IMR-90 (cell line): ENCODE results near the gene ENO3.

Experiments used
- POLR2A ChIP-seq: IDR thresholded peaks from 2 replicates; pipeline ENCODE4 v1.6.1; 2012; ENCODE audit warnings: mild to moderate bottlenecking, low read depth, low read length
- RAD21 ChIP-seq: IDR thresholded peaks from 2 replicates; pipeline ENCODE4 v1.6.1; 2012; ENCODE audit warnings: low read length, improper control_type of control experiment
- RCOR1 ChIP-seq: IDR thresholded peaks from 2 replicates; pipeline ENCODE4 v1.6.1; 2012; ENCODE audit warnings: mild to moderate bottlenecking, low read length, improper control_type of control experiment; ENCODE audit not compliant: insufficient replicate concordance
- RFX5 ChIP-seq: IDR thresholded peaks from 2 replicates; pipeline ENCODE4 v1.8.0; 2012; ENCODE audit warnings: low read depth, mild to moderate bottlenecking, low read length, moderate library complexity
- TF ChIP-seq, protein P1 (sequence below): conservative IDR thresholded peaks from 2 replicates; pipeline ENCODE4 v1.5.1; 2012; ENCODE audit warnings: mild to moderate bottlenecking, low read depth, low read length, improper control_type of control experiment
- TF ChIP-seq, protein P2 (sequence below): fragments of 150-350 bp; IDR thresholded peaks from 2 replicates; pipeline ENCODE4 v1.6.1; 2017; ENCODE audit warnings: mild to moderate bottlenecking, antibody characterized with exemption, low read length, low read depth
- TF ChIP-seq, protein P3 (sequence below): fragments of 150-350 bp; IDR thresholded peaks from 2 replicates; pipeline ENCODE4 v1.6.1; 2016; ENCODE audit warnings: low read depth, mild to moderate bottlenecking, low read length, moderate library complexity, borderline replicate concordance

DNA sequence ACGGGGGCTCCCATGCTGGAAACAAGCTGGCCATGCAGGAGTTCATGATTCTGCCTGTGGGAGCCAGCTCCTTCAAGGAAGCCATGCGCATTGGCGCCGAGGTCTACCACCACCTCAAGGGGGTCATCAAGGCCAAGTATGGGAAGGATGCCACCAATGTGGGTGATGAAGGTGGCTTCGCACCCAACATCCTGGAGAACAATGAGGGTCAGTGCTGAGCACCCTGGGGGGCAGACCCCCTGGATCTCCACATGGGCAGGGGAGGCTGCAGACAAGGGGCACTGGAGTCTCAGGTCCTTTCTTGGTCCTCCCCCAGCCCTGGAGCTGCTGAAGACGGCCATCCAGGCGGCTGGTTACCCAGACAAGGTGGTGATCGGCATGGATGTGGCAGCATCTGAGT, 4.2 kb downstream of the ENO3 start:
- TF ChIP-seq, protein P1, sequence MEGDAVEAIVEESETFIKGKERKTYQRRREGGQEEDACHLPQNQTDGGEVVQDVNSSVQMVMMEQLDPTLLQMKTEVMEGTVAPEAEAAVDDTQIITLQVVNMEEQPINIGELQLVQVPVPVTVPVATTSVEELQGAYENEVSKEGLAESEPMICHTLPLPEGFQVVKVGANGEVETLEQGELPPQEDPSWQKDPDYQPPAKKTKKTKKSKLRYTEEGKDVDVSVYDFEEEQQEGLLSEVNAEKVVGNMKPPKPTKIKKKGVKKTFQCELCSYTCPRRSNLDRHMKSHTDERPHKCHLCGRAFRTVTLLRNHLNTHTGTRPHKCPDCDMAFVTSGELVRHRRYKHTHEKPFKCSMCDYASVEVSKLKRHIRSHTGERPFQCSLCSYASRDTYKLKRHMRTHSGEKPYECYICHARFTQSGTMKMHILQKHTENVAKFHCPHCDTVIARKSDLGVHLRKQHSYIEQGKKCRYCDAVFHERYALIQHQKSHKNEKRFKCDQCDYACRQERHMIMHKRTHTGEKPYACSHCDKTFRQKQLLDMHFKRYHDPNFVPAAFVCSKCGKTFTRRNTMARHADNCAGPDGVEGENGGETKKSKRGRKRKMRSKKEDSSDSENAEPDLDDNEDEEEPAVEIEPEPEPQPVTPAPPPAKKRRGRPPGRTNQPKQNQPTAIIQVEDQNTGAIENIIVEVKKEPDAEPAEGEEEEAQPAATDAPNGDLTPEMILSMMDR = no peak
- TF ChIP-seq POLR2A (no peak), RCOR1 (no peak), RFX5 (no peak), RAD21 (no peak)
- TF ChIP-seq, protein P2, sequence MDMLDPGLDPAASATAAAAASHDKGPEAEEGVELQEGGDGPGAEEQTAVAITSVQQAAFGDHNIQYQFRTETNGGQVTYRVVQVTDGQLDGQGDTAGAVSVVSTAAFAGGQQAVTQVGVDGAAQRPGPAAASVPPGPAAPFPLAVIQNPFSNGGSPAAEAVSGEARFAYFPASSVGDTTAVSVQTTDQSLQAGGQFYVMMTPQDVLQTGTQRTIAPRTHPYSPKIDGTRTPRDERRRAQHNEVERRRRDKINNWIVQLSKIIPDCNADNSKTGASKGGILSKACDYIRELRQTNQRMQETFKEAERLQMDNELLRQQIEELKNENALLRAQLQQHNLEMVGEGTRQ = no peak
- TF ChIP-seq, protein P3, sequence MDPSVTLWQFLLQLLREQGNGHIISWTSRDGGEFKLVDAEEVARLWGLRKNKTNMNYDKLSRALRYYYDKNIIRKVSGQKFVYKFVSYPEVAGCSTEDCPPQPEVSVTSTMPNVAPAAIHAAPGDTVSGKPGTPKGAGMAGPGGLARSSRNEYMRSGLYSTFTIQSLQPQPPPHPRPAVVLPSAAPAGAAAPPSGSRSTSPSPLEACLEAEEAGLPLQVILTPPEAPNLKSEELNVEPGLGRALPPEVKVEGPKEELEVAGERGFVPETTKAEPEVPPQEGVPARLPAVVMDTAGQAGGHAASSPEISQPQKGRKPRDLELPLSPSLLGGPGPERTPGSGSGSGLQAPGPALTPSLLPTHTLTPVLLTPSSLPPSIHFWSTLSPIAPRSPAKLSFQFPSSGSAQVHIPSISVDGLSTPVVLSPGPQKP = no peak
